Endothelial cell of hepatic sinusoid (primary cell): Measurements from ENCODE around the gene CSNK1G1.
"Not testable (repeated sequence)": the region's sequence is repeated elsewhere in the genome, so short reads cannot be mapped to it uniquely, and the experiment has no call there.

Experiments used
- in situ Hi-C: cut with HindIII; loops from 2 replicates; pipeline ENCODE4 v1.10.0; 2017; ENCODE audit warnings: low sequenced_read_pairs

The CSNK1G1 gene

GRCh38 chr15:64246364-64247189 is 109.4 kb downstream of the CSNK1G1 start:
- in situ Hi-C loops: no loop called here

DNA sequence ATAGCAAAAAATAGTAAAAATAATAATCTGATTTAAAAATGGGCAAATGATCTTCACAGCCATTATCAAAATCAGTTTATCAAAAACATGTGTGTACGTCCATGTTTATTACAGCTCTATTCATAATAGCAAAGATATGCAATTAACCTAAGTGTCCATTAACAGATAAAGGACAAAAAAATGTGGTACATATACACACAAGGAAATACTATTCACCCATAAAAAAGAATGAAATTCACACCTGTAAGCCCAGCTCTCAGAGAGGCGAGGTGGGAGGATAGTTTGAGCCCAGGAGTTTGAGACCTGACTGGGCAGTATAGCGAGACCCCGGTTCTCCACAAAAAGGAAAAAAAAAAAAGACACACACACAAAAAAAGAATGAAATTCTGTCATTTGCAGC is 110.6 kb downstream of the CSNK1G1 start:
- in situ Hi-C loops: no loop called here

- in situ Hi-C loops: no loop called here
These were observed 118.3 kb downstream of the CSNK1G1 start for GRCh38 chr15:64237677-64238076.

DNA sequence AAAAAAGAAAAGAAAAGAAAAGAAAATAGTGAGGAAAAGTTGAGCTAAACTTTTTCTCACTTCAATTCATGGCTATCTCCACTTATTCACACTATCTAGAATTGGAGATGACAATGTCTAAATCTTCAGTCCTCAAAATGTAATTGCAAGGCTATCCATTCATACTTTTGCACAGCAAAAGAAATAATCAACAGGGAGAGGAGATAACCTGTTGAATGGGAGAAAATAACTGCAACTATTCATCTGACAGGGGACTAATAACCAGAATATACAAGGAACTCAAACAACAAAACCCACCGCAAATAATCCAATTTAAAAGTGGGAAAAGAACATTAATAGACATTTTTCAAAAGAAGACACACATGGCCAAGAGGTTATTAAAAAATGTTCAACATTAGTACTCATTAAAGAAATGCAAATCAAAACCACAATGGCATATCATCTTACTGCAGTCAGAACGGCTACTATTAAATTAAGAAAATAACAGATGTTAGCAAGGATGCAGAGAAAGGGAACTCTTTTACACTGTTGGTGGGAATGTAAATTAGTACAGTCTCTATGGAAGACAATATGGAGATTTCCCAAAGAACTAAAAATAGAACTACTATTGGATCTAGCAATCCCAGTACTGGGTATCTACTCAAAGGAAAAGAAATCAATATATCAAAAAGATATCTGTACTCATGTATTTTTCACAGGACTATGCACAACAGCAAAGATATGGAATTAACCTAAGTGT is 119.6 kb downstream of the CSNK1G1 start:
- in situ Hi-C loops: no loop called here

GRCh38 chr15:64235552-64235951 is 120.4 kb downstream of the CSNK1G1 start:
- in situ Hi-C loops: no loop called here

GRCh38 chr15:64233299-64233698 is 122.7 kb downstream of the CSNK1G1 start:
- in situ Hi-C loops: no loop called here

DNA sequence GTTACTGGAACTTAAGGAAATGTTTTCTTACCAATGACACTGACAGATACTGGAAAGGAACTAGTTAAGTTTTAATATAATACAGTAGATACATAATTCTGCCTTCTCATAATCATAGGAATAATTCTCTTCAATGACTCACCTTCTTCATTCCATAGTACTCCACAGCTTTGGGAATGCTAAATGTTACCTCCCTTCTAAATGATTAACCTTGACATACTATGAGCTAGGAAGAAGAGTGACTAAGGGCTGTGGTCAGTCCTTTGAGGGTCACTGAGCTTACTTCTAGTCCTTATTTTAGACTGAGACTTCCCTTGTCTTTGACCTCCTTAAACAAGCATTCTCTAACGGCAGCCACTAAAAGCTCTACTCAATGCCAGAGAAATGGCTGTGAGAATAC is 123.6 kb downstream of the CSNK1G1 start:
- in situ Hi-C loops: no loop called here

DNA sequence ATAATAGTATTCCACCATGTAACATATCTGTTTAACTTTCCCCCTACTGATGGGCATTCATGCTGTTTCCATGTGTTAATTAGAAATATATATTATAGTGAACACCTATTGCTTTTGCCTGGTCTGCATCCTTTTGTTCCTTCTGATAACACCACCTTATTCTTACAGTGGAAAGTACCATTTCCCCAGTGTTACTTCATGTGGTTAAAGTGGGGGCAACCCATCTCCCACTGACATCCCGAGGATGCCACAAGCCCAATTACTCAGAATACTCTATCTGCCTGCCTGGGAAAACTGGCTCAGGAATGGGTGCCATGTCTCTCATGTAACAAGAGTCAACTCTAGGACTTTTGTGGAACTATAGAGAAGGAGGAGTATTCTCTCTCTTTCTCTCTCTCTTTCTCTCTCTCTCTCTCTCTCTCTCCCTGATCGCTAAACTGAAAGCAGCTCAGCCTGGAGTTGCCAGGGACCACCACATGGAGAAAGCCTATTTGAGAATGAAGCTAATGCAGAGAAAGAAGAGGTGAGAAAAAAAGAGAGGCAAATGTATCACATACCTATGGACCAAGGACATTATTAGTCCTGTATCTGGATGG is 126.7 kb downstream of the CSNK1G1 start:
- in situ Hi-C loops: no loop called here

DNA sequence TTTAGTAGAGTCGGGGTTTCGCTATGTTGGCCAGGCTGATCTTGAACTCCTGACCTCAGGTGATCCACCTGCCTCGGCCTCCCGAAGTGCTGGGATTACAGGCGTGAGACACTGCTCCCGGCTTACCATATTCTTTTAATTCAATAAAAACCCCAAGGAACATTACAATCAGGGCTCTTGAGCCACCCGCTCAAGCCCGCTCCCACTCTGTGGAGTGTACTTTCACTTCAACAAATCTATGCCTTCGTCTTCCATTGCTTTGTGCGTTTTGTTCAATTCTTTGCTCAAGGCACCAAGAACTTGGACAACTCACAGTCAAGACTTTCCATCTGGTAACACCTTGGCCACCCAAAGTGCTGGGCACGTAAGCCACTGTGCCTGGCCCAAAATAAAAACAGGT is 130.2 kb downstream of the CSNK1G1 start:
- in situ Hi-C loops: no loop called here

GRCh38 chr15:64224511-64224910 is 131.5 kb downstream of the CSNK1G1 start:
- in situ Hi-C loops: no loop called here

DNA sequence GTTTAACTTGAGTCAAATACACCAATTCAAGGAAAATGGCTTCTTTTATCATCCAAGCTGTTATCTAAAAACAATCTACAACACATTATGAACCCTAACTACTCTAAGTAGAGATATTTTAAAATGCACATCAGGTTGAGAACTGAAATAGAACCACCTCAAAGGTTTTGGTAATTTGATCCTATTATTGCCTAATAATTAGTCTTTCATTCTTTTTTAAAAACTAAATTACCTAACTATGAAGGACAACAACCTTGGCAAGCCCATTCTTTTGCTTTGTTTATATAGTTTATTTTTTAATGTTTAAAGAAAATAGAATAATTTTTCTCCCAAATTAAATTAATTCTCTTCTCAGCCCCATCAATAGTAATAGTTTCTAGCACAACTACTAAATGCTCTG is 132.1 kb downstream of the CSNK1G1 start:
- in situ Hi-C loops: no loop called here

DNA sequence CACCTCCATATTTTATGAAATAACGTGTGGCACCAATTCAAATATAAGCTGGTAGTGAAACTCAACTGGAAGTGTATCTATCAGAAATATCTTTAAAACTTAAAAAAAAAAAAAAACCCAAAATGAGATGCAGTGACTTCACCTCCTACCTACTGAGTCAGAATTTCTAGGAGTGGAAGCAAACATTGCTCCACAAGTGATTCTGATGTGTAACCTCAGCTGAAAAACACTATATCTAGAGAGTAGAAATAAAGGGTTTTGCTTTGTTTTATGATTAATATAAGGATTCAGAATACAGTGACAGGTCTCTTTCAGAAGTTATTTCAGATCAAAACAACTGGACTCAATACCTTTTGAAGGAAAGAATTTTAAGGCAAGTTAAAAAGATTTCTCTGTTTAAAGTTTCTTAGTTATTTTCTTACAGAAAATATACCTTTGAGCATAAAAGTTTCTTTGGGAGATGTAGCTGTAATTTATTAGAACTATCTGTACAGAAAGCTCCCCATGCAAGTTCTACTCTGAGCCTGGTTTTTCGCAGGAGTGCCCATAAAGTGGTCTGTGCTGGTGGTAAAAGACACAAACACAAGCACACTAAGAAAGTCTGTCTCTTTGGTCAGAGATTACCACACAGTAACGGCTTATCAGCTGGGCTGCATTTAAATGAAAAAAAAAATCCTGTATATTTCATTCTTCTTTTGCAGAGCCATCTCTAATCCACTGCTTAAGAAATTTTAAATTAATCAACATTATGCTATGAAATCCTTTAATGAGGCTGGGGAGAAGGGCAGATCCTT is 133.2 kb downstream of the CSNK1G1 start:
- in situ Hi-C loops: no loop called here

DNA sequence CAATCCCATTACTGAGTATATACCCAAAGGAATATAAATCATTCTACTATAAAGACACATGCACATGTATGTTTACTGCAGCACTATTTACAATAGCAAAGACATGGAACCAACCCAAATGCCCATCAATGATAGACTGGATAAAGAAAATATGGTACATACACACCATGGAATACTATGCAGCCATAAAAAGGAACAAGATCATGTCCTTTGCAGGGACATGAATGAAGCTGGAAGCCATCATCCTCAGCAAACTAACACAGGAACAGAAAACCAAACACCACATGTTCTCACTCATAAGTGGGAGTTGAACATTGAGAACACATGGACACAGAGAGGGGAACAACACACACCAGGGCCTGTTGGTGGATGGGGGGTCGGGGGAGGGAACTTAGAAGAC is 134.1 kb downstream of the CSNK1G1 start:
- in situ Hi-C loops: not testable (repeated sequence)

DNA sequence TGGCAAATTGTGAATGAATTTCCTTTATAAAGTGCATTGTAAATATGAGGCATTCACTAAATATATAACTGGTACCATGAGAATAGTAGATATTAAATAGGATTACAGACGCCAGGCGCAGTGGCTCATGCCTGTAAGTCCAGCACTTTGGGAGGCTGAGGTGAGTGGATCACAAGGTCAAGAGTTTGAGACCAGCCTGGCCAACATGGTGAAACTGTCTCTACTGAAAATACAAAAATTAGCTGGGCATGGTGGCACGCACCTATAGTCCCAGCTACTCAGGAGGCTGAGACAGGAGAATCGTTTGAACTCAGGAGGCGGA is 138.6 kb downstream of the CSNK1G1 start:
- in situ Hi-C loops: not testable (repeated sequence)

DNA sequence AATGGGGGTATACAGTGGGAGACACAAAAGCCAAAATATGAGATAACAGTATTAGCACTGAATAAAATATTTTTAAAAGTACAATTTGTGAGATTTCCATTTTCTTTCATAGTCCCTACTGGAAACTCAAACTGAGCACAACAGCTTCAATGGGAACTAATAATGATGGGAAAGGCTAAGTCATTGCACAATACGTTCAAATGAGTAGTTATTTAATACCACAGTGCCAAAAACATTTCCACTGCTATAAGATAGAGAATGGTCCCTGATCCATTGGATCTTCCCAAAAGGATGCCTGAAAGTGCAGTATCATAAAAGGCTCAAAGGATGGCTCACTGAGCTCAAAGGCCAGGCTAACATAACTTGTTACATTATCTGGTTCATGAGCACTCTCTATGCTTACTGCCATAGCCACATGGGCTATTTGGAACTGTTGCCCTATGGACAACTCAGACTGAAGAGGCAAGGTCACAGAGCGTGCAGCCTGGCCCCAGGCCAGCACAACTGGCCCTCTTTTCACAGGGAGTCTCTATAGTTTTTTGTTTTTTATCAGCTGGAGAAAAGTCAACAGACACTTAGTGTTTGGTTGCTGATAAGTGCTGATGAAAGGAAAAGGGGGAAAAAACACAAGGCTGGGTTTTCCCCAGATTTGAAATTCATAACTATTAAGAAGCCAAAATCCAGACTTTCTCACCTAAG is 139.1 kb downstream of the CSNK1G1 start:
- in situ Hi-C loops: no loop called here

GRCh38 chr15:64216196-64216595 is 139.8 kb downstream of the CSNK1G1 start:
- in situ Hi-C loops: no loop called here

DNA sequence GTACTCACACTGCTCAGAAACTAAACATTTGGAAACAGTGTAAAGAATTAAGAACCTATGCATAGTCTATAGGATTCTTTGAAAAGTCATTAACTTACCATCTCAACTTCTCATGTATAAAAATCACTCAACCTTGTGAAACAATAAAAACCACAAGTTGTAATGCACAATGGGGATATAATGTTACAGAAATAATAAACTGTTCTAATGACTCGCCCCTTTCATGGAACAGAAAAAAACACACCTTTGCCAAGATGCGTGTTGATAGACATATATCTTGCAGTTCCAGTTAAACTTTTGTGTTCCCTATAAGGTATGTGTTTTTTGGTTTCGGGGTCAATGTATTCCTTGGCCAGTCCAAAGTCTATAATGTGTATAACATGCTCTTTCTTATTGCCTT is 142.3 kb downstream of the CSNK1G1 start:
- in situ Hi-C loops: no loop called here

DNA sequence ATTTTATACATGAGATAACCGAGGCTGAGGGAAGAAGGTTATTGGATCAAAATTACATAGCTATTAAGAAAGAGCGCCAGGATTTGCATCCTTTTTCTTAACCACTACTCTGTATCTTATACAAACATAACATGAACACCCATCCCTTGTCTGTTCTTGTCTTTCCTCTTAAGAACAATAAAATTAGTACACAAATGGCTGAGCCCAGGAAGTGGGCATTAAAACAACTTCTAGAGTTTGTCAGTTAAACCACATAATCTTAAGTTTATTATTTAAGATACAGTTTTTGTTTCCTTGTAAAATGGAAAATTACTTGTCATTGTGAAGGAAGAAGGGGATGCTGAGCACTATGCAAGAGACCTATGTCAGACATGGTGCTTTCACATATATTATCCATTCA is 144.3 kb downstream of the CSNK1G1 start:
- in situ Hi-C loops: no loop called here

DNA sequence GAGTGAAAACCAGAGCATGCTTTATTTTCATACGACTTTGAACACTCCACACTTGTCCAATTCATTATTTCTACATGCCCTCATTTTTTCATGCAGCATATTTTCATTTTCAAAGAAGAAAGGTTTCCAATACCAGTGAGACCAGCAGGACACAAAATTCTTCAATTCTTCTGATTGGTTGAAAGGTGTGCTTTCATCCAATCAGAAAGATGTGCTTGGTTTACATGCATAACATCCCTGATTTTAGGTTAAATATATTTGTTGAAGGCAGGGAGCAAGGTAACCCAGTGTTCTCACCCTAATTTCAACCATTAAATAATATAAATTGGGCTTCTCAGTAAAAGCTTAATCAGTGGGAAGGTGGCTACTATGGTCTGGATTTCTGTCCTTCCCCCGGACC is 145.6 kb downstream of the CSNK1G1 start:
- in situ Hi-C loops: no loop called here

DNA sequence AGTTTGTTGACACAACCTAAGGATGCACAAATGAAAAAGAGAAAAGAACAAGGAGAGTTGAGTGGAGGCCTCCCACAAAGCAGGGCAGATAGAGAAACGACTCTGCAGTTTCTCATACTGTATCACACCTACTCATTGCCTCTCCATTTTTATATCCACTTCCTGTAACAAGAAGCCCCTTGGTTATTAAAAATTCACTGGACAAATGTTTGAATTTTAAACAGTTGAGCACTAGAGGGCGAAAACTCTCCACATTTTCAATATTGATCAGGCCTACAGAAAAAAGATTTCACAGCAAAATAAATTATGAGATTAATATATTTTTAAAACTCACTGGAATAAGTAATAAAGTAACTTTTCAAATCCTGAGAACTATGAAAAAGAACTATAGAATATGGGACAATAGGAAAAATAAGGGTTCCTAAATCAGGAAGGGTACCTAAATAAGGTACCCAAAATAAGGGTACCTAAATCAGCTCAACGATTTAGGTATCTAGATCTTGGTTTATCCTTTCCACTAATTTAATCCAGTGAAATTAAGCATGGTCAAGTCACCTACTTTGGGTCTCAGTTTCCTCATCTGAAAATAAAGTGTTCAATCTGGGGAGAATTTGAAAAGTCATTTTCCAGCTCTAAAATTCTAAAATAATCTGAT is 146.2 kb downstream of the CSNK1G1 start:
- in situ Hi-C loops: no loop called here
